Measurements from ENCODE around the gene KDM1B.

DNA sequence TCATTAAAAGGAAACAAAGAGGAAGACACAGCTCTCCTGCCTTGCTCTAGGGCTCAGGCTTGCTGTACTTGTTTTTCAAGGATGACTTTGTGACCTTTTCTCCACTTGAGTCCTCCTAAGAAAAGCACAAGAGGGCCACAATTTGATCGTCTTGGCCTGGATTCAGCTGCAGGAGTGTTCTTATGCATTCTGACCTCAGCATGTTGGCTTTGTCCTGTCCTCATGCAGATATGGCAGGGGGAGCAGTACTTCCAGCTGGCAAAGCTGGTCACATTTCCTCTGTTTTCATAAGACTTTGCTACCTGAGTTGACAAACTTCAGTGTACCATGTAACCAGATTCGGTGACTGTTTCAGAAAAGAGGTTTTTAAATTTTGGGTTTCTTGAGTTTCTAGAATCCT is 30.8 kb downstream of the KDM1B start:
- TF ChIP-seq EP300 (IDR thresholded peaks at IDR 0.05) (no peak), POLR2A (IDR thresholded peaks at IDR 0.05) (no peak)
